IPS-NIHi7 (cell line): ENCODE measurements around the gene DAPP1.
"Not testable (repeated sequence)": the region's sequence is repeated elsewhere in the genome, so short reads cannot be mapped to it uniquely, and the experiment has no call there.

Experiments
- DNase-seq: peaks from one replicate; pipeline ENCODE4 v3.0.0; 2012; ENCODE audit warnings: mixed read lengths; ENCODE audit errors: extremely low spot score

The DAPP1 gene, protein sequence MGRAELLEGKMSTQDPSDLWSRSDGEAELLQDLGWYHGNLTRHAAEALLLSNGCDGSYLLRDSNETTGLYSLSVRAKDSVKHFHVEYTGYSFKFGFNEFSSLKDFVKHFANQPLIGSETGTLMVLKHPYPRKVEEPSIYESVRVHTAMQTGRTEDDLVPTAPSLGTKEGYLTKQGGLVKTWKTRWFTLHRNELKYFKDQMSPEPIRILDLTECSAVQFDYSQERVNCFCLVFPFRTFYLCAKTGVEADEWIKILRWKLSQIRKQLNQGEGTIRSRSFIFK

DNA sequence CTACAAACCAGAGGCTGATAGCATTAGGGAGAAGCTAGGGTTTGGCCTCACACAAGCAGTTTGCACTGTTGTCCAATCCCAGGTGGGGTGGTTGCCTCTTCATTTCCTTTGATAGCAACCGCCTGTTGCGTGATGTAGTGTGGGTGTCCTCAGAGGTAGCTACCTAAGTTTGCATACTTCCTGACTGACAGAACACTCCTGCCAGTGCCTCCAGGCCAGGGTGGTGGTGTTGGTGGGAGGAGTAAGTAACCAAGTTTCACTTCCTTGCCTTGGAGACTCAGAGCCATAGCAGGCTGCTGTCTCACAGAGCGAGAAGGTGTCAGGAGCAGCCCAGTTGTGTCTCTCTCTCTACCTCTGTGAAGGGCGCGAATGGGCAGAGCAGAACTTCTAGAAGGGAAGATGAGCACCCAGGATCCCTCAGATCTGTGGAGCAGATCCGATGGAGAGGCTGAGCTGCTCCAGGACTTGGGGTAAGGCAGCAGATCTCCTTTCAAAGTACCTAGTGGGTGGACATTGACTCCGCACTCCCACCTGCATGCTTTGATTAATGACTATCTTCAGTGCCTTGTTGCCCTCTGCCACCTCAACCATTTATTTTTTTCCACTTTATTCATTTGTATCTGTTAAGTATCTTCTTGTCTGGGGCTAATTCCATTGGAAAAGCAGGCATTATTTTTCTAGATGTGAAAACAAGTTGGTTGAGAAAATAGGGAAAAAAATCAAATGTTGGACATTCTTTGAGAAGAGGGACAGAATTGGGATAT is at the start of gene DAPP1:
DAPP1 (plus strand) TSS at position 283 of the 764 bp plus-strand sequence; CDS start at position 370, 87 bp downstream.
- no peak for DNase-seq

DNA sequence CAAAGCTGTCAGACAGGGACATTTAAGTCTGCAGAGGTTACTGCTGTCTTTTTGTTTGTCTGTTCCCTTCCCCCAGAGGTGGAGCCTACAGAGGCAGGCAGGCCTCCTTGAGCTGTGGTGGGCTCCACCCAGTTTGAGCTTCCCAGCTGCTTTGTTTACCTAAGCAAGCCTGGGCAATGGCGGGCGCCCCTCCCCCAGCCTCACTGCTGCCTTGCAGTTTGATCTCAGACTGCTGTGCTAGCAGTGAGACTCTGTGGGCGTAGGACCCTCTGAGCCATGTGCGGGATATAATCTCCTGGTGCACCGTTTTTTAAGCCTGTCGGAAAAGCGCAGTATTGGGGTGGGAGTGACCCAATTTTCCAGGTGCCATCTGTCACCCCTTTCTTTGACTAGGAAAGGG is 45.8 kb upstream of the DAPP1 start:
- DNase-seq = not testable (repeated sequence)

DNA sequence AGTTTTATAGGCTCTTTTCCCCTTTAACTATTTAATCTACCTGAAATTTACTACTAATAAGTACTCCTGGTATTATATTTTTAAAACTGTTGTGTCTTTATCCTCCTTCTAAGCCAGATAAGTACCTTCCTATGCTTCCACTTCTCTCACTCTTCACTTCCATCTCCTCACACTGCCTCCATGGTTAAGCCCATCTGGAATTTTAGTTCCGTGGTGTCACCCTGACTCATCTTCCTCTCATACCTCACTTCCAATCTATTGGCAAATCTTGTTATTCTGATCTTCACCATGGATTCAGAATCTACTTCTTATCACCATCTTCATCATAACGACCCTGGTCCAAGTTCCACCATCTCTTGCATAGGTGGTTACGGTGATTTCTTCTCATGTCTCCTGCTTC is 32.7 kb upstream of the DAPP1 start:
- DNase-seq = no peak

DNA sequence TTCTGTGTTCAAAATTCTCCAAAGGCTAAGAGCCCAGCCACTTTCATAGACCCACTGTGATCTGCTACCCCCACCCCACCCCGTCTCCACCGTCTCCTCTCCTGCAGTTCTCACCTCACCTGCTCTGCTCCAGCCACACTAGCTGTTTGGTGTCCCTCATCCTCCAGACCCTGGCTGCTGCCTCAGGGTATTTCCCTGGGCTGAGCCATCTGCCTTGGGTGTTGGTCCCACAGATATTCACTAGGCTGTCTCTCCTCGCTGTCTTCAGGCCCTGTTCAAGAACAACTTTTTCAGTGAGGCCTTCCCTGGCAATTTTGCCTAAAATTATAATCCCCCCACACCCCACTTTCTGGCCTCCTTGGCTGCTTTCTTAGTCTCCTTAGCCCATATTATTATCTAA is 31.8 kb upstream of the DAPP1 start:
- no peak for DNase-seq

DNA sequence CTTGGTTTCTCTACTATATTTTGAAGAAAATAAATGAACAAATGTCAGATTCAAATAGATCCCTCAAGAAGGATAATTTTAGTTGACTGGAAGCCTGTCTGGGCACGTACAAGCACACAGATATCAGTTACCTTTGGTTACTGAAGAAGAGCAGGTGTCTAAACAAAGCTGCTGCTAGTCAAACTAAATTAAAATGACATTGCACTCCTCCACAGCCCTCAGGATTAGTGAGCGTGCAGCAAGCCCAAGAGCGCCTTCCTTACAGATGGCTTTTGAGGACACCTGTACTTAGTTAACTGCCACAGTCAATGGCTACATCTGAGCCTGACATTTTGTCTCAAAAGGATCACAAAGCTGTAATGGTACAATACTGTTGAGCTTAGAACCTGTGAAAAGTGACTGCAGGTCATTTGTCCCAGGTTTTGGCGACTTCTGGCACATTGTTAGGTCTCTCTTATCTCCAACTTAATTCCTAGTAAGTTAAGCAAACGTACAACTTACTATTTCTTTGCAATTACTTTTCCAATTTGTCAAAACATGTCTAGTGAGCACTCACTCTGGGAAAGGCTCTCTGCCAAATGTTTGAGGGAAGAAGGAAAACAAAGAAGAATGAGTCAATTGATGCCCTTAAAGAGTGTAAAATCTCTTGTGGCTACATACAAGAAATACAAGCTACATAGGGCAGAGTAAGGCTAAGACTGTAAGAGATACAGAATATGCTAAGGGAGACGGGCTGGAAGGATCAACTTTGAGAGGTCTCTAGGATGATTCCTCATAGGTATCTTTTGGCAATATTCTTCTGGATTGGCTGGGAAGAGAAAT is 25.6 kb upstream of the DAPP1 start:
- no peak for DNase-seq

DNA sequence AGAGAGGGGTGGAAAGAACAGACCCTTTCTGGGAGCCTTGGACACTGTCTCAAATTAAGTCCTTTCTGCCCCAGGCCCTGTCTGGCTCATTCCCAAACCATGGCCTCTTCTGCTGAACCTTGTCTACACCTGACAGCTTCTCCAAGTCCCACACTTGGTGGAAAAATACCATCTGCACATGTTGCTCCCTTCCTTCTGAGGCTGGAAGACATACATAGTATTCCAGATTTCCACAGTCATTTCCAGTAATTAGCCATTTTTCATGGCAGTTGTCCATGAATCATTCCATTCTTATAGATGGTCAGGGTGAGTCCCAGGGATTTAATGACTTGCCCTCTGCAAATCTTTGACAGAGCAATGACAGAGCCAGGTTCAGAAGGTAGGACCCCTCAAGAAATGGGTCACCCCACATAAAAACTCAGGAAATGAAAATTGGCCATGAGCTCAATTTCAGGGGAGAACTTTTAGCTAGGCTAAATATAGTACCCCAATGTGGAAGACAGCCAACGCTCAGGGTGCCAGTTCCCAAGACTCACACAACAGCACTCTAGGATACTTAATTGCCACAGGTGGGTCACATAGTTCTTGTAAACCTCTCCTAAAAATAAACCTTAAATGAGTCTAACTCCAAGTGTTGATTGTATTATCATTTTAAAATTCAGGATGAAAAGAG is 16.2 kb upstream of the DAPP1 start:
- DNase-seq = no peak

DNA sequence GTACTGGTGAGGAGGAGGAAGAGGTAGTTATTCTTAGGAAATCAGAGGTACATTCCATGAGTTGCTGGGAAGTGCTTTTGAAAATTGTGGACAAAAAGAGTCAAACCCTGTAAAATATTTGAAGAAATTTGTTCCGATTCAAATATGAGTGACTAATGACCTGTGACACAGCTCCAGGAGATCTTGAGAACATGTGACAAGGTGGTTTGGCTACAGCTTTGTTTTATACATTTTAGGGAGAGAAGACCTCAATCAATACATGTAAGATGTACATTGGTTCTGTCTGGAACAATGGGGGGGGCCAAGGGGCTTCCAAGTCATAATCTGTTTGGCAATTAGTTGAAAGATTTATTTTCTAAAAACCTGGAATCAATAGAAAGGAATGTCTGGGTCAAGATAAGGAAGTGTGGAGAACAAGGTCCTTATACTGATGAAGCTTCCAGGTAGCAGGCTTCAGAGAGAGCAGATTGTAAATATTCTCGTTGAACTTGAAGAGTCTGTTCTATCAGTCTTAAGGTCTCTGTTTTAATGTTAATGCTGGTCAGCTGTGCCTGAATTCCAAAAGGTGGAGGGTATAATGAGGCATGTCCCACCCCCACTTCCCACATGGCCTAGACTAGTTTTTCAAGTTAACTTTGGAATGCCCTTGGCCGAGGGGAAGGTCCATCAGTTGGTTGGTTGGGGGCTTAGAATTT is 15.5 kb upstream of the DAPP1 start:
- no peak for DNase-seq

DNA sequence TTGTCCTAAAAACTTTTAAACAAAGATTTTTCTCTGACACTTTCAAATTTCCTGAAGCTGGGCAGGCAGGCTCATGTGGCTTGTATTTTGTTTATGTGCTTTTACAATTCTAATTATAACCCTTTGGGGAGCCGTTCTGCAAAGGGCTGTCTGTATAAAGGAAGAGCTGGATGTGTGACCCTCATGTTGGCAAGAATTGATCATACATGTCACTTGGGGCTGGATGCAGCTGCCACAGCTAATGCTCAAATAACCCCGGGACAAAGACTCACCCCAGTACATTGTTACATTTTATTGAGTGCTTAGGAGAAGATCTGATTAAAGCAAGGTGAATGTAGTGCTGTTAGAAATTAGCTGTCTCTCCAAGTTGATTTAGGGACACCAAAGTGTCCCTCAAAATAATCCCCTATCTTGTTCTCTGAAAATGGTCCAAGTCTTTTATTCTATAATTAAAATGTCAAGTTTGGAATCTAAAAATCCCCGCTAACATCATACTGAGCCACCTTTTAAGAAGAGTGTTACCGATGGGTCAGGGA is 13.0 kb upstream of the DAPP1 start:
- no peak for DNase-seq

DNA sequence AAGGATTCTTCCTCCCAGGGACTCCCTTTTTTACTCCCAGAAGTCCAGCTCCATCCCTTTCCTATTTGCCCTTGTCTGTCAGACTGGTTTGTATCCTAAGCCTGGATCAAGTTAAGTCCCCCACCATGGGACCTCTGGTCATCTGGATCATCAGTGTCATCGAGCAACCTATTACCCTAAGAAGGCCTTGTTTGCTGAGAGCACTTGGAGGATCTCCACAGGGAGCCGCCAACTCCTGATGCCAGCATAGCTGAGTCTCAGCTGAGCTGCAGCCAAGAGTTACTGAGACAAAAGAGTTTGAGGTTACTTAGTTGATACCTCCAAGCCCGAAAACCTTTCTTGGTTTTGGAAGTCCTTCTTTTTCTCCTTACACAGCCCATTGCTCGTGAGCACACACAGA is 10.1 kb upstream of the DAPP1 start:
- no peak for DNase-seq

DNA sequence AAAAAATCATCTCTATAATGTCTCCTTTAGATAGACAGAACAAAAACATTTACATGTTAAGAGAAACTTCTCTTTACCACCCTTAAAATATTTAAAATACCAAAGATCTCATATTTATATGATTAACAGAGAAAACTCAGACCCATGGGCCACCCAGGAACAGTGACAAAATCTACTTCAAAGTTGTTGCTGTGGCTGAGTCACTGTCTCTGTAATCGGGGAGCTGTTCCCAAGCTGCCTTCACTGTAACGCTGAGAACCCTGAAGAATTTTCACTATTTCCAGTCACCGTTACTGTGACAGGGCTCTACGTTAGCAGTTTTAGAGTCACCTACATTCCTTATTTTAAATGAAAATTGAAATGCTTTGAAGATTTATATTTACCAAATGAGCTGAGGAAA is 9.0 kb upstream of the DAPP1 start:
- DNase-seq = no peak

DNA sequence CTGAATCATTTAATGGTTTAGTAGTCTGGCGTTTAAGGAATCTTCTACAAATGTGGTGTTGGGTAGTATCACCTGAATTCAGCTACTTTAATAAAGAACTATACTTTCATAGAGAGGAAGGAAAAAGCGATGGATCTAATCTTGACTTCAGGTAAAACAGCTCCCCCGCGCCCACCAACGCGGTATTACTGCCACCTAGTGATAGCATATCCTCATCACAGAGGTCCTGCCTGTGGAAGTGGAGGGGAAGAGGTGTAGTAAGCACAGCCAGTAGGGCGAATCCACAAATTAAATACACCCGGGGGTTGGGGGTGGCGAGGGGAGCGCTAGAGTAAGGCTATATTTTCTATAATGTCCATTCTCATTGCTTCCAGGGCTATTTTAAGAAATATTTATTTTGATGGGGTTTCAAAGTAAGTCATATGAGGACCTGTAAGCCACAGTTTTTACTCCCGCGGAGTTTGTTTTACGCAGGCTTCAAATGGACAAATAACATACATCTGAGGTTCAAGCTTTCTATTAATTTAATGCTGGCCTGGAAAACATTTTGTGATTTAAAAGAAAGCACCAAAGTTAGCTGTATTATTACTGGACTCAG is 8.3 kb upstream of the DAPP1 start:
- DNase-seq = peak; percentile 79

DNA sequence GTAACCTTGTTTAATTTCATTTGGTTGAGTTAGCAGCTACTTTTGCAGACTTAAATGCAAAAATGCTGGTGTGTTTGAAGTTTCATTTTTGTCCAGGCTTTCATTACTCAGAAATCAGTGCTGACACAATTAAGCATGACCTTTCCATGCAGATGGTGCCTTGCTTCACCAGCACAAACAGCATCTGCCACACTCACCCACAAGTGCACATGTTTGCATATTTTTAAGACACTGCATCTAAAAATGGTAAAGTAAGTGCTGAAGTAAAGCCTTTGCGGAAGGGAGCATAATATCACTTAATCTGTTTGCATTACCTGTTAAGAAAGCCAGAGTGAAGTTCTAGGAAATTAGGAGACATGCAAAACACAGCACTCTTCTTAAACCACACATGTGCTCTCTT is 7.3 kb upstream of the DAPP1 start:
- no peak for DNase-seq

DNA sequence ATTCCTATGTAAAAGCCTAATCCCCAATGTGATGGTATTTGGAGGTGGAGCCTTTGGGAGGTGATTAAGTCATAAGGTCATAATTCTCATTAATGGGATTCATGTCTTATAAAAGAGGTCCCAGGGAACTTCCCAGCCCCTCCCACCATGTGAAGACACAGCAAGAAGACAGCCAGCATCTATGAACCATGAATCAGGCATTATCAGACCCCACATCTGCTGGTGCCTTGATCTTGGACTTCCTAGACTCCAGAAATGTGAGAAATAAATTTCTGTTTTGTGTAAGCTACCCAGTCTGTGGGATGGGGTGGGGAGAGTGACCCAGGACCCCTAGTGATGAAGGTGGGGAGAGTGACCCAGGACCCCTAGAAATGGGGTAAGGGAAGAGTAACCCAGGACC is 6.1 kb upstream of the DAPP1 start:
- DNase-seq = no peak

DNA sequence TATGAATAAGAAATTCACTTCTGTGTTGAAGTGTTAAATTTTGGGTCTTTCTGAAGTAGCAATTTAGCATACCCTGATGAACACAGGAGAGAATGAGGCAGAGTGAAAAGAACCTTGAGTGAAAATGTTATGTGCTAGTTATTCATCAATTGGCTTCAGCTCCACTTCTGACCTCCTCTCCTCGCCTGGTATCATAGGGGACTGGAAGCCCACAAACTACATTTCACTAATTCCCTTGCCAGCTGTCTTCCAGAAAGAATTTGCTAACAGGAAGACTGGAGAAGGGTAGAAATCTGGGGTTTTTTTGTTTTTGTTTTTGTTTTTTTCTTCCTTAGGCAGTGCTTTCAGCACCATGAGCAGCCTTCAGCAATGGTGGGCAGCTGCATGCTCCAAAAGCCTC is 5.5 kb upstream of the DAPP1 start:
- DNase-seq = no peak

DNA sequence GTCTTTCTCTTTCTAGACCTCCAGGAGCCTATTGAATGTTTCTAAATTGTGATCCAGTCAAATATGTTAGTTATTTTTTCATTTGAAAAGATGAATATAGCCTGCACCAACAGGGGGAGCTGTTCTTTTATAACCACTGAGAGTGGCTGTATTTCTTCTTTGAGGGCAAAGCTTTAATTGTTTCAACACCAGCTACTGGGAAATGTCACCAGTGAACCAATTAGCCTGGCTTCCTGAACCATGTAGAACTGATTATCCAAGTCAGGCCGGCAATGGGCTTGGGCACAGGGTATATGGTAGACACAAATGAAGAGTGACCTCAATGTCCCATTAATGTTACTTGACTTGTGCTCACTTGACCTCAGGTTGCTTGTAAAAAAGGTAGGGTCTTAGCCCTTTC is 4.8 kb upstream of the DAPP1 start:
- peak; percentile 42 for DNase-seq

DNA sequence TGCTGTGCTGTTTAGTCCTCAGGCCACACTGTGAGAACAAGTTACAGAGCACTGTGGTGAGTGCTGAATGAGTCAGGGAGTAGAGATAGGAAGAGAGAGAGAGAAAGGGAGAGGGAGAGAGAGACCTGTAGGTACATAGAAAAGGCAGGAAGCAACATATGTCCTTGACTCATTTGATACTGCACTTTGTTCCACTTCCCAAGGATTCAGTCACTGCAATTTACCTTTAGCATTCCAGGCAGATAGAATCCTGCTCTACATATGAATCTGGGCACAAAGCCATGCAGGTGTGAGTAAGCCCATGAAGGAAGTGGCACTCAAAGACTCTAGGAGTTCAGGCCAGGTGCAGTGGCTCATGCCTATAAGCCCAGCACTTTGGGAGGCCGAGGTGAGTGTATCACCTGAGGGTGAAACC is 1.0 kb upstream of the DAPP1 start:
- no peak for DNase-seq

DNA sequence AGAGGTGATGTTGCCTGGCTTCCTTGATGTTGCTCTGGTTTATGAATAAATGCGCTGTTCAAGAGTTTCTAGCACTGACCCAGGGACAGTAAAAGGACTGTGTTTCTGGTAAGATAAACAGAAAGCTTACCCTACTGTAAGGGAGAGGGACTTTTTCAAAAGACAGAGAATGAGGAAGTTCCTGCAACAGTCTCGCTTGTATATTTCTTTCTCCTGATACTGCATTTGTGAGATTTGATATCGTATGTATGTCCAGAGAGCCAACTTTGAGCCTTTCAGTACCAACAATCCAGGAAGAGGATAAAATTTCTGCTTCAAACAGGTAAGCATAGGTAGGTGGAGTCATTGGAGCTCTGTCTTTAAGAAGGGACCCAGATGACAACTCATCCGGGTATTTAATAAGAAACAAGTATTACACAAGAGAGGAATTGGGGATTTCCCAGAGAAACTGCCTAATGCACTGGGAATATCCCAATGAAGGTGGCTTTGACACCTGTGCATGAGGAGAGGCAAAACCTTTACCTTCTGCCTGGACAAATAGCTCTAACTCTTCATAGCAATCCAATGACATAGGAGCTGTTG is 773 bp downstream of the DAPP1 start:
- DNase-seq = no peak

DNA sequence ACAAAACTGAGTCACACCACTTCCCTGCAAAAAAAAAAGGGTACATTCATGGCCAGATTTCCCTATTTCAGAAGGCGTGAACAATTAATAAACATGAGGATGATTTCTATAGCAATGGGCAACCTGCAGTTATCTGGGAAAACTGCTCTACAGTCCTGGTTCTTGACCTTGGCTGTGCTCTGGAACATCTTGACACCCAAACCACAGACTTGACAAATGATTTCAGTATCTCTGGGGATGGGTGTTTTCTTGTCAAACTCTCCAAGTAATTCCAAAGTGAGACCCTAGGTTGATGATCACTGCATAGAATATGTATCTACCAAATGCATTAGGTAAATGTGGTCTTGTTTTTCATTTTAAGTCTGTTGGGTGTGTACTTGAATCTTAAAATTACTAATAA is 2.0 kb downstream of the DAPP1 start:
- no peak for DNase-seq

DNA sequence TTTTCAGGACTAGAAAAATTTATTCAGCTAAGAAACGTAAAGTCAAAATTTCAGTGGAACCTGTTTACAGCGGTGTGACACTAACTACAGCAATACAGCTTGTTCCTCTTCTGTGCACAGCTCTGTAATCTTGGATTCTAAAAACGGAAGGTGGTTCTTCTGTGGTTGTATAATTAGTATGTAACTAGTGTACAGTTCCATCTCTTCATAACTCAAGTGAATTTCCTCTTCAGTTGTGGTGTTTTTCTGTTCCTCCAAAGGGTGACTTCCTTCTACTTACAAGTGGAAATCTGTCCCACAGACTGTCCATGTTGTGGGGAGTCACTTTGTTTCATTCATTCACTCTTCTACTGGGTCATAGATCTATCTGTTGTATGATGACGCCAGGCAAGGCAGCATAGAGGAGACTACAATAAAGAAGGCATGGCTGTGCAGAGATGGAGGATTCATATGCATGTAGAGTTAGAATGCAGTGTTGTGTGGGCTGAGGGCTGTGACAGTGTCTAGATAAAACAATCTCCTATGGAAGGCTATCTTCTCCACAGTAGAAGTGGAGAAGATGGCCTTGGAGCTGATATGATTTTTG is 5.4 kb downstream of the DAPP1 start:
- DNase-seq = no peak

DNA sequence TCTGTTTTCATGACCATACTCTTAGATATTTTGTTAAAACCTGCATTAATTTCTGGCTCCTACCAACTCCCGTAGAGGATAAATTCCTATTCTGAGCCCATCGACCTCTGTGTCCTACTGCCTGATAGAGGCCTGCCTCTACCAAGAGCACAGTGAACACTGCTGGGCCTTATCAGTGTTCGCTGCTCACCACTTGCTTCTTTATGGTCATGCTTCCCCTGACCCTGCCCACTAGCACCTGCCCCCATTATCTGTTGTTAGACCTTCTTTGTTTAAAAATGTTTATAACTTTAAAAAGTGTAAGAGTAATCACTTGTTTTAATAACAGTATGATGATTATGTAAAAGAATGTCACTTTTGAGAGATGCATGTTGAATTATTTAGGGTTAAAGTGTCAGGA is 6.1 kb downstream of the DAPP1 start:
- DNase-seq = no peak
